Tibial nerve (tissue), 4 donors: Measurements from ENCODE around the gene TAMM41. TPM values are rescaled to one million over a fixed set of nuclear protein-coding genes. Genes with fewer than 3 reads are reported as not detected.
"Not testable (repeated sequence)": the region's sequence is repeated elsewhere in the genome, so short reads cannot be mapped to it uniquely, and the experiment has no call there.

Experiments used
- DNase-seq, 2 donors: peaks; one replicate each; pipeline ENCODE4 v3.0.0-alpha.2; 2019; ENCODE audit warnings: low spot score in 2 of 2
- H3K27ac ChIP-seq, 4 donors: fragments of 200-600 bp; sonication (generic) in 3 of 4; one replicate each; pipeline ENCODE4 v1.5.1; 2017 to 2019; ENCODE audit warnings: mild to moderate bottlenecking in 1 of 4
- H3K27me3 ChIP-seq, 2 donors: fragments of 200-600 bp; sonication (generic) in 1 of 2; one replicate each; pipeline versions ENCODE4 v1.5.1 to v1.6.0; 2017 to 2019
- H3K36me3 ChIP-seq, 3 donors: fragments of 200-600 bp; sonication (generic); one replicate each; pipeline ENCODE4 v1.5.1; 2018 to 2019
- H3K4me1 ChIP-seq, 4 donors: fragments of 200-600 bp; sonication (generic) in 3 of 4; one replicate each; pipeline ENCODE4 v1.5.1; 2017 to 2019
- H3K4me3 ChIP-seq, 4 donors: fragments of 200-600 bp; sonication (generic) in 3 of 4; one replicate each; pipeline ENCODE4 v1.5.1; 2017 to 2019; ENCODE audit warnings: mild to moderate bottlenecking in 1 of 4, moderate library complexity in 1 of 4
- H3K9me3 ChIP-seq, 4 donors: fragments of 200-600 bp; sonication (generic) in 3 of 4; one replicate each; pipeline ENCODE4 v1.5.1; 2017 to 2019
- CTCF ChIP-seq, 5 experiments: fragments of 200-600 bp in 3 of 5; fragments of 450-650 bp in 2 of 5; sonication (generic) in 3 of 5; IDR thresholded peaks; one replicate each; pipeline ENCODE4 v1.5.1; 2016 to 2019; ENCODE audit warnings: antibody characterized with exemption in 5 of 5, mild to moderate bottlenecking in 3 of 5, moderate library complexity in 2 of 5
- EP300 ChIP-seq, 2 donors: sonication (generic); formaldehyde crosslinking; IDR thresholded peaks; one replicate each; pipeline ENCODE4 v1.6.1; 2017; ENCODE audit warnings: antibody characterized with exemption in 2 of 2, mild to moderate bottlenecking in 1 of 2
- POLR2A ChIP-seq, 2 donors: fragments of 450-650 bp; IDR thresholded peaks; one replicate each; pipeline ENCODE4 v1.6.1; 2017; ENCODE audit warnings: antibody characterized with exemption in 2 of 2, mild to moderate bottlenecking in 2 of 2, moderate library complexity in 2 of 2
- WGBS, 2 donors: methylation state at CpG; one replicate each; pipeline ENCODE4 v1.1.5; 2018; 5-methylcytosine and 5-hydroxymethylcytosine counted together
- total RNA-seq, 4 donors: library from RNA; depleted of rRNA; stranded (reverse); fragments of >200 nt; gene quantifications; one replicate each; pipeline ENCODE4 v1.1.0, GENCODE V29; 2016

TAMM41 gene
- total RNA-seq, 4 donors from 2014 or later, result 15.5 to 40.8 (median 25.5) TPM

- 91 to 93% methylated on average over 8 of the region's 8 CpGs for WGBS, 2 donors
- no peak overlapping the region for H3K4me3 ChIP-seq
- no peaks in the 10 kb centered on the region for H3K9me3 ChIP-seq
- H3K36me3 ChIP-seq, result peaks cover 0 to 39% (median 1%) of the 10 kb centered on the region in 3 donors
- H3K27ac ChIP-seq, result no peak overlapping the region
- peaks cover 0 to 9% (median under 1%) of the 10 kb centered on the region in 4 donors for H3K4me1 ChIP-seq
- no peak for DNase-seq
- no peak for TF ChIP-seq POLR2A (IDR thresholded peaks at IDR 0.05)
- TF ChIP-seq CTCF (IDR thresholded peaks at IDR 0.05), result no peak
- no peak for TF ChIP-seq EP300 (IDR thresholded peaks at IDR 0.05)
- H3K27me3 ChIP-seq, result no peaks in the 10 kb centered on the region
Measured at GRCh38 chr3:11775493-11775892, 71.2 kb downstream of the TAMM41 start.

- Histone ChIP-seq H3K4me3 (no peak overlapping the region), H3K27ac (no peak overlapping the region), H3K4me1 (peaks cover 0 to 19% (median 4%) of the 10 kb centered on the region in 4 donors), H3K9me3 (no peaks in the 10 kb centered on the region), H3K27me3 (no peaks in the 10 kb centered on the region), H3K36me3 (peaks cover 0 to 30% (median 0%) of the 10 kb centered on the region in 3 donors)
- TF ChIP-seq CTCF (IDR thresholded peaks at IDR 0.05) (peak in 1 of 5 experiments; percentile 4), EP300 (IDR thresholded peaks at IDR 0.05) (no peak)
- no peak for DNase-seq
- 51 to 52% methylated on average over 2 of the region's 2 CpGs for WGBS, 2 donors
Measured at GRCh38 chr3:11774296-11774877, 72.3 kb downstream of the TAMM41 start.

- not testable (repeated sequence) for H3K9me3 ChIP-seq, H3K27me3 ChIP-seq, H3K27ac ChIP-seq, DNase-seq, H3K4me3 ChIP-seq, H3K36me3 ChIP-seq
- peaks cover 0 to 19% (median 4%) of the 10 kb centered on the region in 4 donors for H3K4me1 ChIP-seq
- 85 to 86% methylated on average over 7 of the region's 7 CpGs for WGBS, 2 donors
Measured at GRCh38 chr3:11771931-11772330, 74.8 kb downstream of the TAMM41 start.

- Histone ChIP-seq H3K27ac (peak overlapping the region in 2 of 4 donors; percentile 23 to 47), H3K4me3 (peak overlapping the region in 2 of 4 donors; percentile 6 to 16), H3K4me1 (peaks cover 0 to 19% (median 4%) of the 10 kb centered on the region in 4 donors), H3K9me3 (no peaks in the 10 kb centered on the region), H3K36me3 (no peaks in the 10 kb centered on the region), H3K27me3 (no peaks in the 10 kb centered on the region)
- TF ChIP-seq CTCF (IDR thresholded peaks at IDR 0.05) (no peak), EP300 (IDR thresholded peaks at IDR 0.05) (peak in 1 of 2 donors; percentile 12)
- WGBS, 2 donors, result 23% methylated on average over 20 of the region's 20 CpGs
- peak; percentile 16 to 30 for DNase-seq
Measured at GRCh38 chr3:11770477-11771391, 76.0 kb downstream of the TAMM41 start.

- Histone ChIP-seq H3K9me3 (no peaks in the 10 kb centered on the region), H3K27ac (peak overlapping the region in 1 of 4 donors; percentile 23), H3K27me3 (no peaks in the 10 kb centered on the region), H3K4me3 (peak overlapping the region in 1 of 4 donors; percentile 6), H3K4me1 (peaks cover 0 to 19% (median 4%) of the 10 kb centered on the region in 4 donors), H3K36me3 (no peaks in the 10 kb centered on the region)
- DNase-seq, result no peak
- TF ChIP-seq EP300 (IDR thresholded peaks at IDR 0.05) (no peak), CTCF (IDR thresholded peaks at IDR 0.05) (no peak)
- WGBS, 2 donors, result 65 to 66% methylated on average over 10 of the region's 10 CpGs
Measured at GRCh38 chr3:11769704-11770476, 76.8 kb downstream of the TAMM41 start.
